Kasumi-1 (cell line): ENCODE measurements around the gene MDH2.
"Not testable (repeated sequence)": the region's sequence is repeated elsewhere in the genome, so short reads cannot be mapped to it uniquely, and the experiment has no call there.

Source experiments
- DNase-seq, 2 experiments: peaks; one replicate each; lab custom pipeline; 2025; lab: John Stamatoyannopoulos, UW

The MDH2 gene

DNA sequence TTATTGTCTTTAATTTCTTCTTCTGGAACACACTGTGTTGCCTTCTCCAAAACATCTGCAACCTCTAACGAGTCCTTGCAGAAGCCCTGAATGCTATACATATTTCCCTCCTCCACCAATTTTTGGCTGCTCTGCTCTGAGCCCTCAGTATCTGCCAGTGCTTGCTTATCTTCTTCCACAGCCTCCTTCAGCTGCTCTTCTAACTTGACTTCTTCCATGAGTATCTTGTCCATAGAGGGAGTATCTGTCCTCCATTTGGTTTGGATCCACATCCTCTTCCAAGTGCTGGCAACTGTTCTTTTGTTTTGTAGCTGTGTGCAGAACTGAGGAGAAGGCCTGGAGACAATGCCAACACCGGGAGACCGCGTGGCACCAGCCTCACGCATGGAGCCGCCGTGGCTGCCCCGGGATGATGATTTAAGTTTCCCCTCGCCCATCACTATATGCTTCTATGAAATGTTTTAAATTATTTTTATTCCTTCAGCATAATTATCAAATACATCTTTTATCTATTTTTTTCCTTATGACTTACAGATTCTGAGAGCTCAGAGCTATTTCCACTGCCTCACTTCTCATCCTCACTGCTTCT lies 65.2 kb downstream of the MDH2 start:
- DNase-seq = not testable (repeated sequence)

DNA sequence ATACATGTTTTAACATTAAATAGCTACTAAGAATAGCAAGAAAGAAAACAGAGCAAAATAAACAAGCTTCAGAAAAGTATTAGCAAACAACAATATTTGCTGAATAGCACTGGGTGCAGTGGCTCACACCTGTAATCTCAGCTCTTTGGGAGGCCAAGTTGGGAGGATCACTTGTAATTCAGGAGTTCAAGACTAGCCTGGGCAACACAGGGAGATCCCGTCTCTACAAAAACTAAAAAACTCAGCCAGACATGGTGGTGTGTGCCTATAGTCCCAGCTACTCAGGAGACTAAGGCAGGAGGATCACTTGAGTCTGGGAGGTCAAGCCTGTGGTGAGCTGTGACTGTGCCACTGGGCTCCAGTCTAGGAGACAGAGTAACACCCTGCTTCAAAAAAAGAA lies 66.8 kb downstream of the MDH2 start:
- DNase-seq = not testable (repeated sequence)
